Measurements from ENCODE around the gene TIGAR. TPM values are rescaled to one million over a fixed set of nuclear protein-coding genes. Genes with fewer than 3 reads are reported as not detected.
A peak's percentile ranks its signal among the peaks of the same experiment; 100 is the strongest.

The TIGAR gene
- total and polyA plus RNA-seq, 2 of the 8 experiments (the other 6 are each of a cell fraction or from before 2014, with no cell fraction given), result 3.8 to 26.4 TPM

GRCh38 chr12:4274396-4275015, 46.5 kb upstream of the TIGAR start (continued):
- TF ChIP-seq MAFK (IDR thresholded peaks at IDR 0.05; ENCODE audit: low read depth, low read length) (no peak), ZNF274 (IDR thresholded peaks at IDR 0.05; ENCODE audit: borderline replicate concordance, extremely low read depth, low read length) (no peak), KDM4A (IDR thresholded peaks at IDR 0.05; ENCODE audit: low read depth, low read length, severe bottlenecking) (peak; percentile 54), GABPA (IDR thresholded peaks at IDR 0.05; ENCODE audit: borderline replicate concordance, insufficient read depth, low read length) (no peak), RBBP5 (IDR thresholded peaks at IDR 0.05; ENCODE audit: borderline replicate concordance, low read depth, low read length) (peak; percentile 83; the same call in 1 of the 2 replicates), SP2 (IDR thresholded peaks at IDR 0.05; ENCODE audit: low read length) (no peak), SAP30 (IDR thresholded peaks at IDR 0.05; ENCODE audit: insufficient read depth, insufficient replicate concordance, low read length) (no peak), EP300 (IDR thresholded peaks at IDR 0.05; ENCODE audit: borderline replicate concordance in 1 of 2, low read depth in 2 of 2, low read length in 2 of 2) (no peak), ATF3 (IDR thresholded peaks at IDR 0.05; ENCODE audit: insufficient read depth, low read depth, low read length) (no peak), KDM1A (IDR thresholded peaks at IDR 0.05; ENCODE audit: borderline replicate concordance, low read length) (no peak), FOSL1 (IDR thresholded peaks at IDR 0.05; ENCODE audit: insufficient read depth, low read depth, low read length) (no peak), POLR2AphosphoS5 (IDR thresholded peaks at IDR 0.05; ENCODE audit: low read depth, low read length) (0 out of 2 replicates have a peak, but pooled peaks have one; percentile 29), POLR2A (IDR thresholded peaks at IDR 0.05; ENCODE audit: control extremely low read depth in 1 of 2, low read depth in 2 of 2, low read length in 2 of 2) (peak in 1 of 2 experiments; percentile 52; a peak in 2 of 3 replicates), YY1 (IDR thresholded peaks at IDR 0.05; ENCODE audit: low read depth, low read length) (peak; percentile 69; the same call in 1 of the 2 replicates), POU5F1 (IDR thresholded peaks at IDR 0.05; ENCODE audit: low read depth, low read length) (no peak), TAF7 (optimal IDR thresholded peaks at IDR 0.05; ENCODE audit: borderline replicate concordance, low read depth, low read length) (no peak), ATF2 (IDR thresholded peaks at IDR 0.05; ENCODE audit: low read length) (no peak), PHF8 (conservative IDR thresholded peaks at IDR 0.05; ENCODE audit: low read depth, low read length) (no peak), EGR1 (IDR thresholded peaks at IDR 0.05; ENCODE audit: borderline replicate concordance, low read depth, low read length) (no peak), SIN3A (conservative IDR thresholded peaks at IDR 0.05 in 1 of 2, IDR thresholded peaks at IDR 0.05 in 1 of 2; ENCODE audit: low read depth in 1 of 2, low read length in 2 of 2) (peak in 1 of 2 experiments; percentile 65; a peak in 1 of 4 replicates), RNF2 (IDR thresholded peaks at IDR 0.05; ENCODE audit: borderline replicate concordance, low read depth, low read length, missing control alignments, poor library complexity, severe bottlenecking) (peak; percentile 51)
